Neural progenitor cell (in vitro differentiated cells): ENCODE results near the gene TRIP4. TPM values are rescaled to one million over a fixed set of nuclear protein-coding genes. Genes with fewer than 3 reads are reported as not detected.

Experiments
- DNase-seq: peaks from one replicate; pipeline ENCODE4 v3.0.0-alpha.2; 2016; ENCODE audit warnings: low spot score
- H2AFZ ChIP-seq: fragments of 200-600 bp; sonication (generic); replicated peaks from 2 replicates; pipeline ENCODE4 v1.6.1; 2016; ENCODE audit warnings: antibody characterized with exemption
- H3F3A ChIP-seq: fragments of 200-600 bp; sonication (generic); 2 replicates; pipeline ENCODE4 v1.6.1; 2016; ENCODE audit warnings: antibody characterized with exemption, low read depth
- H3K27ac ChIP-seq: fragments of 200-600 bp; sonication (generic); 2 replicates; pipeline ENCODE4 v1.5.1; 2016; ENCODE audit warnings: mild to moderate bottlenecking
- H3K27me3 ChIP-seq: fragments of 200-600 bp; sonication (generic); 2 replicates; pipeline ENCODE4 v1.6.1; 2016; ENCODE audit warnings: mild to moderate bottlenecking, moderate library complexity
- H3K36me3 ChIP-seq: fragments of 200-600 bp; sonication (generic); 2 replicates; pipeline ENCODE4 v1.5.1; 2016
- H3K4me1 ChIP-seq: fragments of 200-600 bp; sonication (generic); 2 replicates; pipeline ENCODE4 v1.6.1; 2016; ENCODE audit warnings: mixed run types
- H3K4me2 ChIP-seq: fragments of 200-600 bp; sonication (generic); 2 replicates; pipeline ENCODE4 v1.6.1; 2016
- H3K4me3 ChIP-seq: fragments of 200-600 bp; sonication (generic); 2 replicates; pipeline ENCODE4 v1.5.1; 2016
- H3K79me2 ChIP-seq: fragments of 200-600 bp; sonication (generic); 2 replicates; pipeline ENCODE4 v1.6.1; 2016; ENCODE audit warnings: low read depth
- H3K9ac ChIP-seq: fragments of 200-600 bp; sonication (generic); 2 replicates; pipeline ENCODE4 v1.6.1; 2016
- H3K9me3 ChIP-seq: fragments of 200-600 bp; sonication (generic); 2 replicates; pipeline ENCODE4 v1.5.1; 2016; ENCODE audit warnings: low read depth
- H4K20me1 ChIP-seq: fragments of 200-600 bp; sonication (generic); 2 replicates; pipeline ENCODE4 v1.6.1; 2016; ENCODE audit warnings: low read depth
- H3K27ac Mint-ChIP-seq: 3 replicates; pipeline ENCODE4 v1.8.0; 2021; ENCODE audit warnings: mixed read lengths
- H3K27me3 Mint-ChIP-seq: 2 replicates; pipeline ENCODE4 v1.8.0; 2022; ENCODE audit warnings: low read depth, mild to moderate bottlenecking, inconsistent platforms, moderate library complexity, mixed read lengths; ENCODE audit not compliant: insufficient read depth
- H3K36me3 Mint-ChIP-seq: 3 replicates; pipeline ENCODE4 v1.8.0; 2021; ENCODE audit warnings: mixed read lengths
- H3K4me1 Mint-ChIP-seq: 3 replicates; pipeline ENCODE4 v1.8.0; 2021; ENCODE audit warnings: mixed read lengths
- H3K4me3 Mint-ChIP-seq: 3 replicates; pipeline ENCODE4 v1.8.0; 2021; ENCODE audit warnings: mild to moderate bottlenecking, moderate library complexity, mixed read lengths
- H3K9me3 Mint-ChIP-seq: 3 replicates; pipeline ENCODE4 v1.8.0; 2020; ENCODE audit warnings: mixed read lengths
- EZH2 ChIP-seq: fragments of 200-600 bp; sonication (generic); IDR thresholded peaks from 2 replicates; pipeline ENCODE4 v1.6.1; 2017; ENCODE audit warnings: antibody characterized with exemption, mild to moderate bottlenecking, moderate library complexity
- EZH2phosphoT487 ChIP-seq: fragments of 200-600 bp; sonication (generic); IDR thresholded peaks from 2 replicates; pipeline ENCODE4 v1.6.1; 2017; ENCODE audit warnings: antibody characterized with exemption
- total RNA-seq: library from RNA; depleted of rRNA; stranded (reverse); fragments of >200 nt; gene quantifications from 2 replicates; pipeline ENCODE4 v1.2.3, GENCODE V29; 2015; ENCODE audit warnings: low replicate concordance
- TF ChIP-seq, protein P1 (sequence below): fragments of 200-600 bp; sonication (generic); IDR thresholded peaks from 2 replicates; pipeline ENCODE4 v1.5.1; 2017; ENCODE audit warnings: antibody characterized with exemption, mild to moderate bottlenecking

The TRIP4 gene
- total RNA-seq, 1 donor from 2014 or later: 17.3 TPM

GRCh38 chr15:64501396-64501715 is 113.7 kb downstream of the TRIP4 start:
- peaks cover 14% of the 10 kb centered on the region for H3K36me3 Mint-ChIP-seq
- Histone ChIP-seq H3K9me3 (no peaks in the 10 kb centered on the region), H3K36me3 (no peaks in the 10 kb centered on the region), H3K4me2 (no peak overlapping the region), H3K4me1 (no peaks in the 10 kb centered on the region), H3F3A (no peaks in the 10 kb centered on the region), H3K27me3 (no peaks in the 10 kb centered on the region), H4K20me1 (peaks cover 92% of the 10 kb centered on the region), H3K9ac (no peak overlapping the region), H2AFZ (no peak overlapping the region), H3K79me2 (peaks cover 79% of the 10 kb centered on the region), H3K4me3 (no peak overlapping the region), H3K27ac (no peak overlapping the region)
- no peak for DNase-seq
- H3K27me3 Mint-ChIP-seq: peaks cover 2% of the 10 kb centered on the region
- no peak overlapping the region for H3K27ac Mint-ChIP-seq
- H3K9me3 Mint-ChIP-seq: no peaks in the 10 kb centered on the region
- no peak overlapping the region for H3K4me3 Mint-ChIP-seq
- peaks cover 39% of the 10 kb centered on the region for H3K4me1 Mint-ChIP-seq
- TF ChIP-seq, protein P1, sequence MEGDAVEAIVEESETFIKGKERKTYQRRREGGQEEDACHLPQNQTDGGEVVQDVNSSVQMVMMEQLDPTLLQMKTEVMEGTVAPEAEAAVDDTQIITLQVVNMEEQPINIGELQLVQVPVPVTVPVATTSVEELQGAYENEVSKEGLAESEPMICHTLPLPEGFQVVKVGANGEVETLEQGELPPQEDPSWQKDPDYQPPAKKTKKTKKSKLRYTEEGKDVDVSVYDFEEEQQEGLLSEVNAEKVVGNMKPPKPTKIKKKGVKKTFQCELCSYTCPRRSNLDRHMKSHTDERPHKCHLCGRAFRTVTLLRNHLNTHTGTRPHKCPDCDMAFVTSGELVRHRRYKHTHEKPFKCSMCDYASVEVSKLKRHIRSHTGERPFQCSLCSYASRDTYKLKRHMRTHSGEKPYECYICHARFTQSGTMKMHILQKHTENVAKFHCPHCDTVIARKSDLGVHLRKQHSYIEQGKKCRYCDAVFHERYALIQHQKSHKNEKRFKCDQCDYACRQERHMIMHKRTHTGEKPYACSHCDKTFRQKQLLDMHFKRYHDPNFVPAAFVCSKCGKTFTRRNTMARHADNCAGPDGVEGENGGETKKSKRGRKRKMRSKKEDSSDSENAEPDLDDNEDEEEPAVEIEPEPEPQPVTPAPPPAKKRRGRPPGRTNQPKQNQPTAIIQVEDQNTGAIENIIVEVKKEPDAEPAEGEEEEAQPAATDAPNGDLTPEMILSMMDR: no peak
- no peak for TF ChIP-seq EZH2phosphoT487
- no peak for TF ChIP-seq EZH2

DNA sequence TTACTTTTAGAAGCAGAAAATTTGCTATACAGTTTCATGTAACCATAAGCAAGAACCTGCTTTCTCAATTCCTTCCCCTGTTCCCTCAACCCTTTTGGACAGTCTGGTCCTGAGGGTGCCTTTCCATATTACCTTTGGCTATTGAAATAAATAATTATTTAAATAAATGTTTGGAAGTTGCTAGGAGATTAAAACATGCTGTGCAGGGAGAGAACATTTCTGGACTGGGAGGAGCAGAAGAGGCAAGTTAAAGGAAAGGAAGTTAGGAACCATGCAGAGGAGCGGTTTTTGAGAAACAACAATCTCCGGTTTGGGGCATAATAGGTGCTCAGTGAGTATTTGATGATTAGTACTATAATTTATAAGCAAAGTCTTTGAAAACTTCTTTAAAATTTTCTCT is 114.5 kb downstream of the TRIP4 start:
- DNase-seq: no peak
- TF ChIP-seq EZH2: no peak
- TF ChIP-seq, protein P1: no peak
- TF ChIP-seq EZH2phosphoT487: no peak
- H3K9ac ChIP-seq: no peak overlapping the region
- H3K4me3 ChIP-seq: no peak overlapping the region
- H3K27ac ChIP-seq: no peak overlapping the region
- H3K4me3 Mint-ChIP-seq: no peak overlapping the region
- no peaks in the 10 kb centered on the region for H3K36me3 ChIP-seq
- H3K36me3 Mint-ChIP-seq: peaks cover 11% of the 10 kb centered on the region
- no peaks in the 10 kb centered on the region for H3K9me3 ChIP-seq
- no peaks in the 10 kb centered on the region for H3K4me1 ChIP-seq
- H3K27me3 Mint-ChIP-seq: peaks cover 2% of the 10 kb centered on the region
- no peaks in the 10 kb centered on the region for H3F3A ChIP-seq
- no peaks in the 10 kb centered on the region for H3K27me3 ChIP-seq
- H2AFZ ChIP-seq: no peak overlapping the region
- H3K4me2 ChIP-seq: no peak overlapping the region
- H4K20me1 ChIP-seq: peaks cover 94% of the 10 kb centered on the region
- H3K79me2 ChIP-seq: peaks cover 79% of the 10 kb centered on the region
- no peak overlapping the region for H3K27ac Mint-ChIP-seq
- no peaks in the 10 kb centered on the region for H3K9me3 Mint-ChIP-seq
- H3K4me1 Mint-ChIP-seq: peaks cover 46% of the 10 kb centered on the region

- H2AFZ ChIP-seq: no peak overlapping the region
- H3K9me3 ChIP-seq: no peaks in the 10 kb centered on the region
- Mint-ChIP-seq H3K4me1 (peaks cover 50% of the 10 kb centered on the region), H3K27me3 (peaks cover 2% of the 10 kb centered on the region), H3K36me3 (peaks cover 9% of the 10 kb centered on the region), H3K27ac (no peak overlapping the region), H3K9me3 (no peaks in the 10 kb centered on the region), H3K4me3 (no peak overlapping the region)
- H3K4me2 ChIP-seq: no peak overlapping the region
- H3K9ac ChIP-seq: no peak overlapping the region
- DNase-seq: no peak
- H3K36me3 ChIP-seq: no peaks in the 10 kb centered on the region
- H3K4me3 ChIP-seq: no peak overlapping the region
- no peak overlapping the region for H3K27ac ChIP-seq
- no peaks in the 10 kb centered on the region for H3K4me1 ChIP-seq
- peaks cover 94% of the 10 kb centered on the region for H4K20me1 ChIP-seq
- H3F3A ChIP-seq: no peaks in the 10 kb centered on the region
- no peaks in the 10 kb centered on the region for H3K27me3 ChIP-seq
- TF ChIP-seq, protein P1: no peak
- TF ChIP-seq EZH2 (no peak), EZH2phosphoT487 (no peak)
- H3K79me2 ChIP-seq: peaks cover 79% of the 10 kb centered on the region
Observed at GRCh38 chr15:64502551-64502950, 114.9 kb downstream of the TRIP4 start.
